IPS DF 6.9 (cell line): ENCODE results near the gene FLRT2.

Experiments used
- DNase-seq: peaks from one replicate; pipeline ENCODE4 v3.0.0-alpha.2; 2013; ENCODE audit warnings: low read depth, low spot score
- H3K27ac ChIP-seq: one replicate; pipeline ENCODE4 v1.5.1; 2013; ENCODE audit warnings: low read length, control low read depth
- H3K27me3 ChIP-seq: 2 replicates; pipeline ENCODE4 v1.6.1; 2013; ENCODE audit warnings: mild to moderate bottlenecking, low read length; ENCODE audit not compliant: control insufficient read depth, insufficient read depth
- H3K36me3 ChIP-seq: 2 replicates; pipeline ENCODE4 v1.6.1; 2013; ENCODE audit warnings: low read length; ENCODE audit not compliant: control insufficient read depth, insufficient read depth
- H3K4me1 ChIP-seq: 2 replicates; pipeline ENCODE4 v1.6.1; 2013; ENCODE audit warnings: low read length; ENCODE audit not compliant: control insufficient read depth, insufficient read depth
- H3K4me3 ChIP-seq: 2 replicates; pipeline ENCODE4 v1.5.1; 2013; ENCODE audit warnings: mild to moderate bottlenecking, low read length
- H3K9me3 ChIP-seq: 2 replicates; pipeline ENCODE4 v1.6.1; 2013; ENCODE audit warnings: low read length, inconsistent platforms; ENCODE audit not compliant: control insufficient read depth, insufficient read depth
- WGBS: extraction: QIAGEN DNeasy Blood & Tissue Kit; methylation state at CpG from one replicate; pipeline ENCODE4 v1.1.7; 2013; ENCODE audit warnings: mixed read lengths, missing lambda C conversion rate; ENCODE audit not compliant: insufficient read length, insufficient coverage; 5-methylcytosine and 5-hydroxymethylcytosine counted together

Gene FLRT2

DNA sequence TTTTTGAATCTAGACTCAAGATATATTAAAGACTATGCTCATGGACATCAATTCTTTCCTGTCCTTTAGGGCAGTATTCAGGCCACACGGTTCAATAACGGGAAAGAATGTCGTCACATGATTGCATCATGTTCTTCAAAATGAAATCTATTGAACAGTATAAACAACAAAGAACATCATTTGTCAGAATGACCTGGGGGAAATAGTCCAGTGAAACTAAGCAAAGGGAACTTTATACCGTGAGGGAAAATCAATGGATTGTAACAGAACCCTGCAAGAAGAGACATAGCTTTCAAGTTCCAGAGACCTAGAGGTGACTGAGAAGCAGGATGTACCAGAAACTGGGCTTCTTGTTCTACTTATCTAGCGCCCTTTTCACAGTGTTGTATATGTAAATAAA lies 32.7 kb downstream of the FLRT2 start:
- no peaks in the 10 kb centered on the region for H3K9me3 ChIP-seq
- H3K27me3 ChIP-seq = no peaks in the 10 kb centered on the region
- WGBS = no CpG with 5 or more reads among the region's 5 CpGs
- H3K4me3 ChIP-seq = no peak overlapping the region
- no peak overlapping the region for H3K27ac ChIP-seq
- no peak for DNase-seq
- no peaks in the 10 kb centered on the region for H3K4me1 ChIP-seq
- no peaks in the 10 kb centered on the region for H3K36me3 ChIP-seq

DNA sequence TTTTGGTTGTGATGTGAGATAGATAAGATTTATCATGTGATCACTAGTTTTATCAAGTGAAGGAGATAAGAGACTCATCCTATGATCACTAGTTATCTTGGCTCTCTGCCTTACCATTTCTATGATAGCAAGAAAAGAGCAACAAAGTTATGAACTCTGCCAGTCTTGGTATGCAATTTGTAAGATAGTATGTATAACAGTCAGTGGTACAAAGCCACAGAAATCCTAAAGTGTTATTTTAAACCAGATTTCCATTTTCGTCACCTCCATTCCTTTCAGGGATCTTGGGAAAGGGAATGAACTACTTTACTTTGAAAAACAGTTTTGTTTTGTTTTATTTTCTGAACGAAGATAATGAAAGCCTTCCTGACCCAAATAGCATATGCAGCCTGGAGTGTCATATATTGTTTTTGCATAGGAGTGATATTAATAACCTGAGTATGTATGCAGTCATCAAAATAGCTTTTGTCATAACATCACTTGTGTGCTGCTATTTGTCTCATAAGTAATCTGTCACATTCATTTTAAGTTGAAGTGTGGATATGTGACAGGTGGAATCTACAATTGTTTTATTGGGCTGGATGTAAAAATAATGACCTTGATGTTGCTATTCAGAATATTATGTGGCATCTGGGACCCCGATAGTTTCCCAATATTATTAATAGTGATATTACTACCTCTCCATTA lies 35.0 kb downstream of the FLRT2 start:
- Histone ChIP-seq H3K27ac (no peak overlapping the region), H3K4me1 (peaks cover 4% of the 10 kb centered on the region), H3K36me3 (no peaks in the 10 kb centered on the region), H3K9me3 (no peaks in the 10 kb centered on the region), H3K27me3 (no peaks in the 10 kb centered on the region), H3K4me3 (no peak overlapping the region)
- DNase-seq = no peak
- WGBS = no CpG with 5 or more reads among the region's 3 CpGs

DNA sequence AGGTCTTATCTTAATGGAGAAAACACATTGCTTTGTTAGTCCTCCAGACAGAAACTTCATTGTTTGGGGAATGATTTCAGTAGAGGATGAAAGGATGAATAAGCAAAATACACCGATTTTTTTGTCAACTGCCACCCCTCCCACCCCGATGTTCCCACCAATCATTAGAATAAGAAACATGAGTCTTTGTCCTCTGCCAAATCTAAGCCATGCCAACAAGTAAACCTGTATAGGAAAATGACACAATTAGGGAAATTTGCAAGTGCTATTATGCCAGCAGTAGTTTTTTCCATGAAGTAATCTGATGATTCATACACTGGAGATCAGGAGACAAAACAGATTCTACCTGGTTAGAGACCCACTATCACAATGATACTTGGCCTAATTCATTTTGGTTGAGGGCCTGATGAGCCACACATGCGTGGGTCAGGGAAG lies 35.9 kb downstream of the FLRT2 start:
- H3K36me3 ChIP-seq = no peaks in the 10 kb centered on the region
- no CpG with 5 or more reads among the region's 3 CpGs for WGBS

DNA sequence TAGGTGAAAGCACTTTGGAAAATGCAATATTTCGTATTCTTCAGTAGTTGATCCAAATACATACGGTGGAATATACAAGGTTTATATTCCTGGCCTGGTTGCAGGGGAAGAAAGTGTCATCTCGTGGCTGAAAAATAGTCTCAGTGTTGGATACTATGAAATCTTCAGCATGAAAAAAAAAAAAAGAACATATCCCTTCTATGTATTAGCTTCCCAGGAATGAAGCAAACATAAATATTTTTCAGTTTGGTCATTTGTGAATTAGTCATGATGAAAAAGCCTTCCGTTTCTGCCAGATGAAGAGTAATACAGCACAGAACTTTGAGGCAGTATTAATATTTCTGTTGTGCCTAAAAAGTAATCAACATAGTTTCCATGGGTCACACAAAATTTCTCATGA lies 36.7 kb downstream of the FLRT2 start:
- Histone ChIP-seq H3K27ac (no peak overlapping the region), H3K4me1 (peaks cover 4% of the 10 kb centered on the region), H3K4me3 (no peak overlapping the region), H3K27me3 (no peaks in the 10 kb centered on the region), H3K36me3 (no peaks in the 10 kb centered on the region), H3K9me3 (no peaks in the 10 kb centered on the region)
- WGBS = no CpG with 5 or more reads among the region's 4 CpGs
- no peak for DNase-seq

More for the DNA sequence above, 35.9 kb downstream of the FLRT2 start:
- no peak overlapping the region for H3K4me3 ChIP-seq
- no peaks in the 10 kb centered on the region for H3K27me3 ChIP-seq
- H3K27ac ChIP-seq = no peak overlapping the region
- DNase-seq = no peak
- H3K9me3 ChIP-seq = no peaks in the 10 kb centered on the region
- peaks cover 4% of the 10 kb centered on the region for H3K4me1 ChIP-seq

DNA sequence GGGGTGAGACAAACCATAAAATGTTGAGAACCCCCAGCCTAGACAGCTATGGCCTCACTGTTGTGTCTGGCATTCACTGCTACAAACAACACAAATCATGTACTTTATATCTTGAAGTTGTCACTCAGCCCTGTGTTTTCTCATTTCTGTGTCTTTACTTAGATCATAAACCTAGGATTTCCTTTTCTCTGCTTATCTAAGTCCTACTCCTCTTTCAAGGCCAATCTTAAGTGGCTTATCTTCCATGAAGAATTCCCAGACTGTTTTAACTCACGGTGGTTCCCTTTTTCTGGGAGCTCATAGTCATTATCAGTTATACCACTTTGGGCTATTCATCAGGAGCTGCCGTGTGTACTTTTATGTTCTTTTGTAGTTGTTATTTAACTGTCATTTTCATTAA lies 42.1 kb downstream of the FLRT2 start:
- Histone ChIP-seq H3K4me1 (peaks cover 4% of the 10 kb centered on the region), H3K9me3 (no peaks in the 10 kb centered on the region), H3K27me3 (no peaks in the 10 kb centered on the region), H3K27ac (no peak overlapping the region), H3K36me3 (no peaks in the 10 kb centered on the region), H3K4me3 (no peak overlapping the region)
- no CpG with 5 or more reads among the region's 2 CpGs for WGBS
- DNase-seq = no peak

DNA sequence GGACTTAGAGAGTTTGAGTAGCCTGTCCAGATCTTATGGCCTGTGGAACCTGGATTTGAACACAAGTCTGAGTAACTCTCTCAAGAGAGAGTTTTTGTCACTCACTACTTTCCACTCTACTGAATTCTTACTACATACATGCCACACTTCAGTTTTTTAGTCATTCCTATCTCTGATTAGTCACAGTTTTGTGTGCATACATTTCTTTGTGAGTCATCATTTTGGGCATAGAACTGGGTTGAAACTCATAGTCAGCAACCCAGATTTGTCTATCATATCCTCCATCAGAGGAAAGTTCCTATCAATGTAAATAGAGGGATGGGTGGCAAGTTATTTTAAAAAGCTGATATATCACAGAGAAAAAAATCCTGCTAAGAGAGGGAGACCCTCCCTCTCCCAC lies 42.9 kb downstream of the FLRT2 start:
- Histone ChIP-seq H3K27me3 (no peaks in the 10 kb centered on the region), H3K27ac (no peak overlapping the region), H3K4me3 (no peak overlapping the region), H3K9me3 (no peaks in the 10 kb centered on the region), H3K36me3 (no peaks in the 10 kb centered on the region), H3K4me1 (peaks cover 4% of the 10 kb centered on the region)
- DNase-seq = no peak

DNA sequence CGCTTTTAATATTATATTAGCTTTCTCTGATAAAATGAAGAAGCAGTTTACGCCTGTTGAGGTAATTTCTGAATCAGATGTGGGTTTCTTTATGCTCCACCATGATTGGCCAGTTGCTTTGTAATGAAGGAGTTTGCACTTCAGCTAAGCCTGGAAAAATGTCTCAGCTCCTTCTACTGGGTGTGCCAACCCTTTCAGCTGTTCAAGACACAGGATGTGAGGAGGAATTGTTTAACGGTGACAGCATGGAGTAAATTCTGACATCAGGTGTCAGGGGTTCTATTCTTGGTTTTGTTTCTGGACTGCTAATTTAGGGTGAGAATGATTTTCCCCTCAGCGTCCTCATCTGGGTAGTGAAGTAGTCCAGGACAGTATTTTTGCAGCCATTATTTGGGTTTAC lies 43.5 kb downstream of the FLRT2 start:
- Histone ChIP-seq H3K9me3 (no peaks in the 10 kb centered on the region), H3K4me1 (peaks cover 2% of the 10 kb centered on the region), H3K36me3 (no peaks in the 10 kb centered on the region), H3K27me3 (no peaks in the 10 kb centered on the region), H3K27ac (no peak overlapping the region), H3K4me3 (no peak overlapping the region)
- DNase-seq = no peak
- WGBS = no CpG with 5 or more reads among the region's 4 CpGs

DNA sequence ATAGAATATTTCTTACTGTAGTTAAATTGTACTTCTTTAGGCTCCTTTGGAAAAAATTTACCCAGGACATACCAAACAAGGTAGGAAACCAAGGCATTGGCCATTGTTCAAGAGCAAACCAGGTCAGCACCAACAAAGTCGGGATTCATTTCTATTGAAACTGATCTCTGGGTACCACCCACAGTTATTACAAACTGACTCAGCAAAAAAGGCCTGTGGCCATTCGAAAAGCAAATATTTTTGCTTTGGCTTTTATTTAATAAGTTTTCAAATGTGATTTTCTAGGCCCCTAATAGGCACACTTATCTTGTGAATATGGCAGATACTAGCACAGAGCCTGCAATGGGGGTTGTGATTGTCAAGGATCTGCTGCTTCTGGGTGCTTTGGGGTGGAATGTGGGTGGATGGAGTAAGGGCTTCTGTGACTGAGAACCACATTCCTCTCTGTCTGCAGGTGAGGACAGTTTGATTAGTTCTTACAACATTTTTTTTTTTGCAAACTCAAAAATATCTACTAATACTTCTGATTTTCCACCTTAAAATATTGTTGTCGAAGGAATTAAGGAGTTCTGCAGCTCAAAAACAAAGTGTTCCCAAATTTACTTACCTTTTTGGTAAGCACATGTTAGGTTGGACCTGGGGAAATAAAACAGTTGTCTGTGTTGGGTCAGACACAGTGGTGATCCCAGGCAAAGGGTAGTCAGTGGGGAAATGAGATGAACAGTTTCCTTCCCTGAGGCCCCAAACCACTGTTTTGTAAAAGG lies 45.1 kb downstream of the FLRT2 start:
- peaks cover 1% of the 10 kb centered on the region; the same call in 1 of the 2 replicates for H3K4me1 ChIP-seq
- no CpG with 5 or more reads among the region's 3 CpGs for WGBS
- no peak overlapping the region for H3K4me3 ChIP-seq

GRCh38 chr14:85575617-85575898 lies 45.6 kb downstream of the FLRT2 start:
- WGBS = no CpG with 5 or more reads among the region's 1 CpG
- DNase-seq = no peak
- H3K4me3 ChIP-seq = no peak overlapping the region
- no peak overlapping the region for H3K27ac ChIP-seq
- H3K36me3 ChIP-seq = no peaks in the 10 kb centered on the region
- no peaks in the 10 kb centered on the region for H3K9me3 ChIP-seq
- H3K27me3 ChIP-seq = no peaks in the 10 kb centered on the region
- peaks cover 2% of the 10 kb centered on the region; the same call in 1 of the 2 replicates for H3K4me1 ChIP-seq

More for the DNA sequence above, 45.1 kb downstream of the FLRT2 start:
- no peak for DNase-seq
- Histone ChIP-seq H3K27me3 (no peaks in the 10 kb centered on the region), H3K36me3 (no peaks in the 10 kb centered on the region), H3K27ac (no peak overlapping the region), H3K9me3 (no peaks in the 10 kb centered on the region)

- no peak overlapping the region for H3K4me3 ChIP-seq
- peaks cover 2% of the 10 kb centered on the region; the same call in 1 of the 2 replicates for H3K4me1 ChIP-seq
- H3K27me3 ChIP-seq = no peaks in the 10 kb centered on the region
- H3K27ac ChIP-seq = no peak overlapping the region
- no peaks in the 10 kb centered on the region for H3K9me3 ChIP-seq
- DNase-seq = no peak
- no CpG with 5 or more reads among the region's 3 CpGs for WGBS
- no peaks in the 10 kb centered on the region for H3K36me3 ChIP-seq
Measured at GRCh38 chr14:85576218-85576617, 46.3 kb downstream of the FLRT2 start.
